ENCODE data around the gene E2F8. TPM values are rescaled to one million over a fixed set of nuclear protein-coding genes. Genes with fewer than 3 reads are reported as not detected.

Gene E2F8
- total RNA-seq, 1 donor from 2014 or later = 0.62 TPM

GRCh38 chr11:19252394-19253152, 11.8 kb upstream of the E2F8 start:
- DNase-seq = no peak

DNA sequence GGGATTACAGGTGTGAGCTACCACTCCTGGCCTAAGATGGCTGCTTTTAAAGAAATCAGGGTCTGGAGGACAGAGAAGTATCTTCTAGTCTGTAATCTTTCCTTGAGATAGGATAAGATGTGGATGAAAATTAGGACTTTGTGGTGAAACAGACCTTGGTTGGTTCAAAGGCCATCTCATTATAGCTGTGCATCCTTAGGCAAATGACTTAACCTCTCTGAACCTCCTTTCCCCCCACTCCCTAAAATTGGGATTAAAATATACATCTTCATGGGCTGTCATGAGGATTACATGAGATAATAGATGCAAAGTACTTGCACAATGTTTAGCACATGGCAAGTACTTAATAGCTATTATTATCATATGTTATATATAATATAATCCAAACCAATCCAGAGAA, 10.8 kb upstream of the E2F8 start:
- DNase-seq = no peak

DNA sequence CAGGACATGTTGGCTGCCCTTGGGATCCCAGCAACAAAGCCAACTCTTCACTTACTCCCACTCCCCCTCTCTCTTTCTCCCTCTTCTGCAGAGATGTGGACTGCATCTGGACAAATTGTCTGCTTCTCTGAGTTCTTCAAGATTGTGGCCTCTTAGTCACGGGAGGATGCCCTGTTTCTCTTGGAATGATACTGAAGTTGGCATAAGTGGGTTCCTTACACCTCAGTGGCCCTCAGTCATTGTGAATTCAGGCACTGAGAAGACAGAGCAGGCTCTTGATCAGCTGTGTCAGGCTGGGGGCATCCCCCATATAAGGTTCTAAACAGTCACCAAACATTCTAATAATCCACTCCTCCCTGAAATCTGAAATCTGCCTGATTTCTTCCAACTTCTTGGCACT, 6.1 kb upstream of the E2F8 start:
- DNase-seq = no peak

DNA sequence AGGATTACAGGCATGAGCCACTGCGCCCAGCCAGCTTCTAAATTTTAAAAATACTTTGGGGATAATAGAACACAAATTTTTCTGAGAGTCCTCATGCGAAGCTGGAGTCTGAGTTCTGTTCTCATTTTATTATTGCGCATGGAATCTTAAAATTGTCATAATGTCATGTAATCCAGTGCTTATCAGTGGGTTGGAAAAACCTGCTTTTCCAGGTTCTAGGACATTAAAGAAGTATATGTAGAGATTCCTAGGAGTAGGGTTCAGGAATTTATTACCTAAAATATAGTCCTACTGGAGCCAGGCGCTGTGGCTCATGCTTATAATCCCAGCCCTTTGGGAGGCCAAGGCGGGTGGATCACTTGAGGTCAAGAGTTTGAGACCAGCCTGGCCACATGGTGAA, 4.6 kb upstream of the E2F8 start:
- no peak for DNase-seq

- DNase-seq = no peak
Observed at GRCh38 chr11:19244621-19245020, 3.9 kb upstream of the E2F8 start.

DNA sequence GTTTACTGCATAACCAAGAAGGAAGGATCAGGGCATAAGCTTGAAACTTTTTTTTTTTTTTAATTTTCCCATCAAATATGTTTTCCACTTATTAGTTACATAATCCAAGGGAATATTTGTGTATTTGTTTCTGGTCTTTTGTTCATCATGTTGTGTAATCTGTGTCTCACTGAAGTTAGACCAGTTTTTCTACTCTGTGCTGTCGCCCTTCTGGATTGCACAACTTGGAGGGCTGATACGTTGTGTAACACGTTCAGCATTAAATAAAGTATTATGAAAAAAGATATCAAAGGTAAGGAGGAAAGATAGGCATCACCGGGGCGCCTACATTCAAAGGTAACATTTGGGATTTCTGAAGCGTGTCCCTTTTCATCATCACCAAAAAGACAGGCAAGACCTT, 3.3 kb upstream of the E2F8 start:
- no peak for DNase-seq

DNA sequence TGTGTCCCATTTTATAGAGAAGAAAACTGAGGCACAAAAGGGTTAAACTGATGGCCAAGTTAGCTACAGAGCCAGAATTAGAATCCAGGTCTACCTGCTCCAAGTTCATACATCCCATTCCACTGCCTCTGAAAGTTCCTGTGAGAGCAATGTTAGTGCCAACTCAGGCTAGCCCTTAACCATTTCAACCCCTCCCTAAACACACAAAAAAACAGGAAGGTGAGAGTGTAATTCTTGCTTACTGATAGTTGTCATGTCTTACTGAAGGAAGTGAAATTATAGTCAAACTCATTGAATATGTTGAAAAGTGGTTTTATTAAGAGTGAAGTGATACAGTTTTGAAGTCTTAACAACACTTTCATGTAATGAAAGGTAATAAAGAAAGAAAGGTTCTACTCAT, 2.9 kb upstream of the E2F8 start:
- DNase-seq = no peak

DNA sequence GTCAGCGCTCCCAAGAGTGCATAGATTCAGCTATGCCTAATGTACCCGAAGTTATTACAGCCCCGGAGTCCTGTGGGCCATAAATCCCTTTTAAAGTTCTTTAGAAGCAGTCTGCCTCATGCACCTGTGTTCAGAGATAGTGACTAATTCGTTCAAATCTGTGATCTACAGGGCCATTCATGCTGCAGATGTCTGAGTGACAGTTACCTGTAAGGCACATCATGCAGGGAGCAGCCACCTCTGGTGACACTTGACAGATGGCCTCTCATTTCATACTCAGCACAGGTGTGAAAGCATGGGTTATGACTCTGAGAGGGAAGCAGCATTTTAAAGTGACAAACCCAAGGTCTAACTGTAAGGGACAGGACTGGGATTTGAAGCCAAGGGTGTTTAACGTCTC, 2.4 kb upstream of the E2F8 start:
- DNase-seq = no peak

GRCh38 chr11:19242179-19242932, 1.6 kb upstream of the E2F8 start:
- no peak for DNase-seq

DNA sequence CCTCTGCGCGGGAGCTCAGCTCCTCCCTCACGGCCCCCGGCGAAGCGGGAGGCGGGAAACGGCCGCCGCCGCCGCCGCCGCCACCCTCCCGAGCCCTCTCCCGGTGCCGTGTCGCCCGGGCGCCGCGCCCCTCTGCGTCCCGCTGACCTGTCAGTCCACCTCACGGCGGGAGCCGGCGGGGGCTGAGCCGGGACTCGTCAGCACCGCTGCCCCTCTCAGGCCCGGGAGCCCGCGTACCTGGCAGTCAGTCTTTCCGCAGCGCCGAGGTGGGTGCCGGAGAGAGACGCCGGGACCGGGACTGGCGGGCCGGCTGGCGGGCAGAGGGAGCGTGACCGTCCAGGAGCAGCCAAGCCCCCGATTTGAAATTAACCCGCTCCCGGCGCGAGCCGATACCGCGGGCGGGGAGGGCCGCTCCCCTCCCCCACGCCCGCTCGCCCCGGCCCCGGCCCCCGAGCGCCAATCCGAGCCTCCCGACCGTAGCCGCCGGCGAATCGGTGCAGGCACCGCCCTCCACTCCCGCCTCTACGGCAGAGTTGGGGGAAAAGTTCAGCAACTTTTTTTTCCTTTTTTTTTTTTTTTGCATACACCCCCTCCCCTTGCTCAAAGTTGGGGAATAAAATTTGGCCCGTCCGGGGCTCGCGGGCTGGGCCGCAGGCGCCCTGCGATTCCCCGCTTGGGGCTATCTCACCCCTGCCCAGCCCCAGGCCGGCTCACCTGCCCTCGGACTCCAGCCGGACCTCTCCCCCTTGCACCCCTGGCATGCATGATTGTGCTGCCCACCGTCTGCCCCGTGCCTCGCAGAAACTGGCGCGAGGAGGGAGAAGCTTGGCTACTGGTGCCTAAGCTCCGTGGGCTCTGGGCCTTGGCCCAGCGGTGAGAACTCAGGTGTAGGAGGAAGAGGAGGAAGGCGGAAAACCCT, 774 bp upstream of the E2F8 start:
- no peak for DNase-seq

DNA sequence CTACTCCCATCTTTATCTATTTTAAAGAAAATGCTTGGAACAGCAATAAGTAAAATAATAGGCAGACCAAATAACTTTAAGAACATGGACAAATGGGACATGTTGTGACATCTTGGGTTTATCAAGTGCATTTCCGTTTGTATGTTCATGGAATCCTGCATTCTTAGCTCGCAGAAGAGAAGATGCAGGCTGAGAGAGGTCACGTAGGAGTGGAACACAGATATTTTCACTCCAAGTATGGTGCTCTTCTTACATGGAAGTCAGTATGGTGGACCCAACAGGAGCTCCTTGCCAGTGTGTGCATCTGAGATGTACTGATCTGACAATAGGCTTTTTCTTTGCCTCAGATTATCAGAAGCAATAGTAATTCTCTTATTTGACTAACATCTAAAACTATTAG, 1.7 kb downstream of the E2F8 start:
- no peak for DNase-seq

DNA sequence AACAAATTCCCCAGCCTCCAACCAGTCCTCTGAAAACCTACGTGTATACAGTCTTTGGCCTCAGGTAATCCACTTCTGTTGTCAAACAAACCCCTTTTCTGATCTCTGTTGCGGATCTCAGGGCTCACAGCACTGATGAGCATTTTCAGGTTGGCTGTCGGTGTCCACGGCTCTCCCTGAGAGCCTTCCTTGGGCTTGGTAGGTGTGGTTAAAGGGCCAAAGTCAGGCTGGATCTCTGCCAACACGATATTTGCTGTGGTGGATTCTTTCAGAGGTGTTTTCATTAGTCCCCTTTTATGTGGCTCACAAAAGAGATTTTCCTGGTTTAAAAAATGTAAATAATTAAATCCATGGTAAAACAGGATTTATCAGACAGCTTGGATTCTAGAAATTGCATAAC, 2.9 kb downstream of the E2F8 start:
- DNase-seq = no peak

DNA sequence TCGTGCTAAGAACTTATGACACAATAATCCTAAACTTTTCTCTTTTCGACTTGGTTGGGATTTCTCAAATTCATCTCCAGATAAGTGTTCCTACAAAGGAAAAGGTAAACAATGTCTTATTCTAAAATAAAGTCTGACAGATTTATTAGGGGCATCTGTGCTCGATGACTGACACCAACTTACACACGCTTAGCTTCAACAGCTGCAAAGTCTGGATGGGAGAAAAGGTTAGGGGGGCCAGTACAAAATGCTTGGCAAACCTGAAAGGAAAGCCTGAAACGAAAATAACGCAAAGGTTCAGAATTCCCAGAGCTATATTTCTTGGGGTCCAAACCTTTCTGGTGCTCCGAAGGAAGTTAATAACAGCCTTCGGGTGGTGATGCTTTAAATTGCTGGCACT, 3.4 kb downstream of the E2F8 start:
- DNase-seq = no peak

DNA sequence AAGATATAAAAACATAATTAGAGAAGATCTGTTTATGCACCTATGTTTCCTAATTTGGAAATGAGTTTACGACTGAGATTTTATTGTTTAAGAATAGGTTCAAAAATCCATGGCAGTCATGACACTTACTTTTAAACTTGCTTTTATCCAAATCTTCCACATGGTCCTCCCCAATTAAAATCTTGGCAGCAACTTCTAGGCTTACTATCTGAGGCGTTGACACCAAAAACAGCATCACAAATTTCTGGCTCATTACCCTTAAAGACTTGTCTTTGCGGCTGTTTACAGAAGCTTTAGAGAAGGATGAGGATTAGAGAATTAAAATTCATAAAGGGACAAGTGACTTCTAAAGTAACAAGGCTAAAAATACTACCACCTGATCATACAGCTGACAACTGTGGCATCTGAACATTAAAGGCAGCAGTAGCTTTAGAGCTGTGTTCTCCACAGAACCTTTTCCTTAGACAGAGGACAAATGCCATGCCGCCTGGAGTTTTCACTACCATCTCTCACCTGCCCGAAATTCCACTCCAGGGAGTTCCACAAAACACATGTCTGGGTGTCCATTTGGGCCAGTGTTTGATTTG, 6.4 kb downstream of the E2F8 start:
- DNase-seq = no peak

GRCh38 chr11:19232910-19233503, 7.7 kb downstream of the E2F8 start:
- DNase-seq = no peak

- no peak for DNase-seq
Observed at GRCh38 chr11:19229671-19230070, 11.1 kb downstream of the E2F8 start.

- no peak for DNase-seq
Observed at GRCh38 chr11:19228968-19229367, 11.8 kb downstream of the E2F8 start.

GRCh38 chr11:19226378-19227195, 14.2 kb downstream of the E2F8 start:
- no peak for DNase-seq

DNA sequence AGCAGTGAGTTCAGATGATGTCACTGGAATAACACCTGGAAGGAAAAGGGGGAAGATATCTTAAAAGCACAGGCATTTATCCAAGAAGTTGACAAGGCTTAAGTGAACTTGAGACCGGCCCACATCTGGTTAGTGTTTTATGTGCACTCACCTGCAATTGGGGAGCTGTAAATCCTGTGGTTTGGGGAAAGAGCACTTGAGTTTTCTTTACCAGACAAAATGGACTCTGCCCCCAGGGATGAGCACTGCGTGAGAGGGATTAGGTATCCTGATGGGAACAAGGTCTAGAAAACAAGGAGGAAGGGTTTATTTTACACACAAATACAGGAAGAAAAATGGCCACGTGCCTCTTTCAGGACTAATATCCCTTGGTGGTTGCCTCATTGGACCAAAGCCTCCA, 15.2 kb downstream of the E2F8 start:
- DNase-seq = no peak

GRCh38 chr11:19225123-19225522, 15.6 kb downstream of the E2F8 start:
- DNase-seq = no peak

Measured in occipital lobe (tissue), 2 donors.